Osteocyte (in vitro differentiated cells): ENCODE measurements around the gene BRAT1. TPM values are rescaled to one million over a fixed set of nuclear protein-coding genes. Genes with fewer than 3 reads are reported as not detected.

Experiments
- DNase-seq: peaks from one replicate; pipeline ENCODE4 v3.0.0; 2021; ENCODE audit warnings: mixed read lengths; ENCODE audit not compliant: unreplicated experiment; ENCODE audit errors: extremely low spot score
- H3K27ac Mint-ChIP-seq: one replicate; pipeline ENCODE4 v1.8.0; 2021; ENCODE audit warnings: mild to moderate bottlenecking, mixed read lengths; ENCODE audit not compliant: unreplicated experiment
- H3K27me3 Mint-ChIP-seq: one replicate; pipeline ENCODE4 v1.8.0; 2021; ENCODE audit warnings: mixed read lengths; ENCODE audit not compliant: unreplicated experiment
- H3K36me3 Mint-ChIP-seq: one replicate; pipeline ENCODE4 v1.8.0; 2021; ENCODE audit warnings: mixed read lengths; ENCODE audit not compliant: unreplicated experiment
- H3K4me1 Mint-ChIP-seq: one replicate; pipeline ENCODE4 v1.8.0; 2021; ENCODE audit warnings: mixed read lengths; ENCODE audit not compliant: unreplicated experiment
- H3K4me3 Mint-ChIP-seq: one replicate; pipeline ENCODE4 v1.8.0; 2021; ENCODE audit warnings: mild to moderate bottlenecking, moderate library complexity, mixed read lengths; ENCODE audit not compliant: unreplicated experiment
- H3K9me3 Mint-ChIP-seq: one replicate; pipeline ENCODE4 v1.8.0; 2021; ENCODE audit warnings: mixed read lengths; ENCODE audit not compliant: unreplicated experiment
- total RNA-seq: library from RNA; stranded (reverse); gene quantifications from 2 replicates; pipeline ENCODE4 v1.2.1, GENCODE V29; 2021
- TF ChIP-seq, protein P1 (sequence below): fragments of 200-600 bp; sonication (generic); IDR thresholded peaks from 2 replicates; pipeline ENCODE4 v1.5.0; 2021; ENCODE audit warnings: antibody characterized with exemption, mild to moderate bottlenecking, moderate library complexity

Gene BRAT1
- total RNA-seq, 1 donor from 2014 or later, result 27.8 TPM

DNA sequence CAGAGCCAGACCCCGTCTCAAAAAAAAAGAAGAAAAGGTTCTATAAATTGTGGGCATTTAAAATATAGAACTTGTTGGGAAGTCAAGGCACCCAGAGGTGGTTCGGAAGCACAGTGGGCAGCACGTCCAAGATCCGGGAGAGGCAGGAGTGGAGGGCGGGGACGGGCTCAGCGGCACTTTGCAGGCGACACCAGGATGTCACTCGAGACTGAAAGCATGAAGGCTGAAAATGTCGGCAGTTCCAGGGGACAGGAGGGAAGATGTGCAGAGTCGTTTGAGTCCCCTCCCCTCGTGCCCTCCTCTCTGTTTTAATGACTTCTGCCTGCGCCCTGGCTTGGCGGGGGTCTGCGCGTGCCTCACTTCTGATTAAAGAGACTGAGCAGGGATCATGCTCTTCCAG is 34.0 kb upstream of the BRAT1 start:
- no peak for DNase-seq
- H3K4me1 Mint-ChIP-seq, result no peaks in the 10 kb centered on the region
- no peaks in the 10 kb centered on the region for H3K9me3 Mint-ChIP-seq
- H3K36me3 Mint-ChIP-seq, result peaks cover 34% of the 10 kb centered on the region
- TF ChIP-seq, protein P1, sequence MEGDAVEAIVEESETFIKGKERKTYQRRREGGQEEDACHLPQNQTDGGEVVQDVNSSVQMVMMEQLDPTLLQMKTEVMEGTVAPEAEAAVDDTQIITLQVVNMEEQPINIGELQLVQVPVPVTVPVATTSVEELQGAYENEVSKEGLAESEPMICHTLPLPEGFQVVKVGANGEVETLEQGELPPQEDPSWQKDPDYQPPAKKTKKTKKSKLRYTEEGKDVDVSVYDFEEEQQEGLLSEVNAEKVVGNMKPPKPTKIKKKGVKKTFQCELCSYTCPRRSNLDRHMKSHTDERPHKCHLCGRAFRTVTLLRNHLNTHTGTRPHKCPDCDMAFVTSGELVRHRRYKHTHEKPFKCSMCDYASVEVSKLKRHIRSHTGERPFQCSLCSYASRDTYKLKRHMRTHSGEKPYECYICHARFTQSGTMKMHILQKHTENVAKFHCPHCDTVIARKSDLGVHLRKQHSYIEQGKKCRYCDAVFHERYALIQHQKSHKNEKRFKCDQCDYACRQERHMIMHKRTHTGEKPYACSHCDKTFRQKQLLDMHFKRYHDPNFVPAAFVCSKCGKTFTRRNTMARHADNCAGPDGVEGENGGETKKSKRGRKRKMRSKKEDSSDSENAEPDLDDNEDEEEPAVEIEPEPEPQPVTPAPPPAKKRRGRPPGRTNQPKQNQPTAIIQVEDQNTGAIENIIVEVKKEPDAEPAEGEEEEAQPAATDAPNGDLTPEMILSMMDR, result no peak
- H3K4me3 Mint-ChIP-seq, result no peak overlapping the region
- no peak overlapping the region for H3K27ac Mint-ChIP-seq
- no peaks in the 10 kb centered on the region for H3K27me3 Mint-ChIP-seq

GRCh38 chr7:2587778-2588177 is 32.5 kb upstream of the BRAT1 start:
- H3K4me3 Mint-ChIP-seq, result no peak overlapping the region
- no peak overlapping the region for H3K27ac Mint-ChIP-seq
- TF ChIP-seq, protein P1, result no peak

GRCh38 chr7:2587134-2587533 is 31.8 kb upstream of the BRAT1 start:
- H3K27ac Mint-ChIP-seq, result no peak overlapping the region
- H3K4me1 Mint-ChIP-seq, result no peaks in the 10 kb centered on the region
- TF ChIP-seq, protein P1, result no peak
- peaks cover 32% of the 10 kb centered on the region for H3K36me3 Mint-ChIP-seq
- no peak overlapping the region for H3K4me3 Mint-ChIP-seq
- no peaks in the 10 kb centered on the region for H3K9me3 Mint-ChIP-seq
- no peak for DNase-seq
- no peaks in the 10 kb centered on the region for H3K27me3 Mint-ChIP-seq

More at GRCh38 chr7:2587778-2588177, 32.5 kb upstream of the BRAT1 start:
- Mint-ChIP-seq H3K9me3 (no peaks in the 10 kb centered on the region), H3K4me1 (no peaks in the 10 kb centered on the region), H3K36me3 (peaks cover 35% of the 10 kb centered on the region), H3K27me3 (no peaks in the 10 kb centered on the region)
- DNase-seq, result no peak

- TF ChIP-seq, protein P1, result no peak
- Mint-ChIP-seq H3K9me3 (no peaks in the 10 kb centered on the region), H3K27me3 (no peaks in the 10 kb centered on the region), H3K4me1 (no peaks in the 10 kb centered on the region), H3K27ac (no peak overlapping the region), H3K36me3 (peaks cover 30% of the 10 kb centered on the region), H3K4me3 (no peak overlapping the region)
- no peak for DNase-seq
These were observed 31.1 kb upstream of the BRAT1 start for GRCh38 chr7:2586326-2587020.

- H3K9me3 Mint-ChIP-seq, result no peaks in the 10 kb centered on the region
- no peak overlapping the region for H3K4me3 Mint-ChIP-seq
- TF ChIP-seq, protein P1, result no peak
- H3K36me3 Mint-ChIP-seq, result peaks cover 27% of the 10 kb centered on the region
- no peak overlapping the region for H3K27ac Mint-ChIP-seq
- H3K4me1 Mint-ChIP-seq, result no peaks in the 10 kb centered on the region
- DNase-seq, result no peak
- H3K27me3 Mint-ChIP-seq, result no peaks in the 10 kb centered on the region
These were observed 30.1 kb upstream of the BRAT1 start for GRCh38 chr7:2585446-2585845.
